PC-3 (cell line): ENCODE measurements around the gene MDM1.

Source experiments
- CTCF ChIP-seq: fragments of 300-600 bp; sonication (generic); conservative IDR thresholded peaks from 2 replicates; pipeline ENCODE4 v1.5.1; 2017; ENCODE audit warnings: antibody characterized with exemption, low read depth, mild to moderate bottlenecking, low read length
- EZH2 ChIP-seq: fragments of 300-600 bp; sonication (generic); IDR thresholded peaks from one replicate; pipeline ENCODE4 v1.6.1; 2017; ENCODE audit warnings: antibody characterized with exemption, mild to moderate bottlenecking, low read length; ENCODE audit not compliant: unreplicated experiment
- EZH2phosphoT487 ChIP-seq: fragments of 300-600 bp; sonication (generic); IDR thresholded peaks from 2 replicates; pipeline ENCODE4 v1.6.1; 2018; ENCODE audit warnings: mild to moderate bottlenecking, antibody characterized with exemption, low read length, borderline replicate concordance

- TF ChIP-seq CTCF: no peak
- TF ChIP-seq EZH2phosphoT487: no peak
- no peak for TF ChIP-seq EZH2
Observed at GRCh38 chr12:68261896-68262295, 70.3 kb downstream of the MDM1 start.
